Stimulated activated CD4-positive, alpha-beta T cell treated with anti-CD3 and anti-CD28 coated beads, Interleukin-1b, Interleukin-23, amount 100 ng/mL, for 48 hours (primary cell): Measurements from ENCODE around the gene MAST4.

Experiments
- DNase-seq: peaks from one replicate; pipeline ENCODE4 v3.0.0-alpha.2; 2020

The MAST4 gene

GRCh38 chr5:66850354-66851075, 254.3 kb downstream of the MAST4 start:
- DNase-seq, result no peak

DNA sequence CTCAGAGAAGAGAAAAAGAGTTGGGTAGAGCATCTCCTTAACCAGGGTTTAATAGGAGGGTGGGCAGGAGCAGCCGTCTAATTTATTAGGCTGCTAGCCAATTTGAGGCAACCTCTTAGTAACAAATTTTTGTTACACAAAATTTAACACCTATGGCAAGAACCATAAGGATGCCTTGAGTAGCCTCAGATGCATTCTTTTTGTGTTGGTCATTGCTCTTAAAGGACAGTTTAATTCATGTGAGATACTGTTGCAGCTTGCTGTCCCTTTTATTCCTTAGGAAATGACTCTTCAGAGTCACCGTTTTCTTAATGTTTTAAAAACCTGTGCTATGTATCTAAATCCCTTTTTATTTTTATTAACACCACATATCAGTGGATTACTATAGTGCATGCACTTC, 255.1 kb downstream of the MAST4 start:
- no peak for DNase-seq

GRCh38 chr5:66854416-66854815, 258.2 kb downstream of the MAST4 start:
- DNase-seq, result no peak

GRCh38 chr5:66856041-66856805, 260.0 kb downstream of the MAST4 start:
- DNase-seq, result no peak

GRCh38 chr5:66859526-66859925, 263.3 kb downstream of the MAST4 start:
- DNase-seq, result no peak

DNA sequence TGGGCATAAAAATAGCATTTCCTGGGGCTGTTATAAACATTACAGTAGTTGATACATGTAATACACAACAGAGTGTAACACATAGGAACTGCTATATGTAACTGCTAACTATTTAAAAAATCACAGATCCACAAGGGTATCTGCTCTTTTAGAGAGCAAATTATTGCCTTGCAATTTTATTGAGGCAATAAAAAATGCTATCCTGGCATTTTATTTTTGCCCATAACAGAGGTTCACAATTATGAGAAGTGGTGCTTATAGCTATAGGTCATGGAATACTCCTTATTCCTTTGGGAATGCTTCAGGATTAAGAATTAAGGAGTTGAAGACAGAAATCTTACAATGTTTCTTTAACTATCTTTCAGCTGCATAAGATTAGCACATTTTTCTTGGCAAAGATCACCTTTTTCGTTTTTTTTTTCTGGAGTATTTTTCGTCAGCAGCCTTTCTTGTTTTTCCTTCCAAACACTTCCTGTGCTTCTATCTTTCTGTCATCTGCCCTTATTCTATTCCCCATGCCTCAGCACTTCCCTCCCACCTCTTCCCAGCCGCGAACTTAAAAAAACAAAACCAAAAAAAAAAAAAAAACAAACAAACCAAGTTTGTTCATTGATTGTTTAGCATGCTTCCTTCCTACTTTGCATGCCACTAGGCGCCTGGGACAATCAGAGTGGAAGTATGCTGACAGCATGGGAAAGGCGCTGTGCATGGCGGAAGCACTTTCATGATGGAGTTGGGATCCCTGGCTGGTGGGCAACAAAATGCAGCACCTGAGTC, 264.2 kb downstream of the MAST4 start:
- no peak for DNase-seq

GRCh38 chr5:66861402-66861801, 265.2 kb downstream of the MAST4 start:
- DNase-seq, result no peak

DNA sequence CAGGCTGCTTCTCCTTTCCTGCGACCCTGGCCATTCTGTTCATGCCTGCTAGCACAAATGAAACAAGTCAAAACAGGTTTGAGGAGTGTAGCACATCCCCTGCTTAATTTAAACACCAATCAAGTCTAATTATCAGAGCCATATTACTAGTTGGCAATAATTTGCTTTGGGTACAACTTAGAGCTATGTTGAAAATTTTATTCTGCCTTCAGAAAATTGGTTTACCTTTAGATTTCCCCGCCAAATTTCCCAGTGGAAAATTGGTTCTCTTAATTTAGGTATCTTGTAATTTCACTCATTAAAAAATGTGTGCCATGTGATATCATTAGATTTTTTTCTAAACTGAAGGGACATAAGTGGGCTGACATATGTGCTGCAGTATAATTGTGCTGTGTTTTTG, 265.8 kb downstream of the MAST4 start:
- no peak for DNase-seq

DNA sequence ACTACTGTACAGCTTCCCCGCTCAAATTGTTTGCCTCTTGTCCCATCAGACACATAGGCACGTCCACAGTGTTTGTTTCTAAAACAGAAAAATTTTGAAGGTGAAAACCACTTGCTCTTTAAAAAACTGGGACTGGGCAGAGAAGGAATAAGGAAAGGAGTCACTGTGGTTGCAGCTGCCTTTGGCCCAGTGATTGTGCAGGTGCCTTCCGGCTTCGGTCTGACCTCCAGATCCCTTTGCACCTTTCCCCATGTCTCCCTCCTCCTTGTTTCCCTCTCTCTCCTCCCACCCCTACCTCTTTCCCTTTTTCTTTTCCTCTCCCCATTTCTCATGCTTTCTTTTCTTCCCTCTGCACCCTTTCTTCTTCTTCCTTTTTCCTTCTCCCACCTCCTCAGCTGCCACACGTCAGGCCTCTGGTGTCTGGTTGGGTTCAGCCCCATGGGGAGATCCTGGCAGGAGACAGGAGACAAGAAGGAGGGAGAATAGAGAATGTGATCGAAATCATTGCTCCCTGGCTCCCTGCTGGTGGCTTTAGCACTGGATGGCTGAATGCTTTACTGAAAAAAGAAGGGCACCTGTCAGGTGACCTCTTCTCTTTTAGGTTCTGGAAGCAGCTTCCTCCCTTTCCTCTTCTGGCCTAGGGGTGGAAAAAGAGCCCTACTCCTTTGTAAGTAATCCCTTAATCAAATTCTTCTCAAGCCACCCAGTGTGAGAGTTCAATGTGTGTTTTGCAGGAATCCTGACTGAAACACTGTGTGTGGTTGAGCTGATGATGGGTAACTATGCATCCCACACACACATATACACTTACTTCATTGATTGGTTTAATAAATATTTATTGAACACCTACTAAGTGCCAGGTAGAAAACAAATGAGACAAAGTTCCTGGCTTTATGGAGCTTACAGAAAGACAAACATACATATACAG, 267.3 kb downstream of the MAST4 start:
- no peak for DNase-seq

GRCh38 chr5:66864240-66864884, 268.2 kb downstream of the MAST4 start:
- DNase-seq, result peak; percentile 17

GRCh38 chr5:66867618-66868322, 271.6 kb downstream of the MAST4 start:
- DNase-seq, result no peak

DNA sequence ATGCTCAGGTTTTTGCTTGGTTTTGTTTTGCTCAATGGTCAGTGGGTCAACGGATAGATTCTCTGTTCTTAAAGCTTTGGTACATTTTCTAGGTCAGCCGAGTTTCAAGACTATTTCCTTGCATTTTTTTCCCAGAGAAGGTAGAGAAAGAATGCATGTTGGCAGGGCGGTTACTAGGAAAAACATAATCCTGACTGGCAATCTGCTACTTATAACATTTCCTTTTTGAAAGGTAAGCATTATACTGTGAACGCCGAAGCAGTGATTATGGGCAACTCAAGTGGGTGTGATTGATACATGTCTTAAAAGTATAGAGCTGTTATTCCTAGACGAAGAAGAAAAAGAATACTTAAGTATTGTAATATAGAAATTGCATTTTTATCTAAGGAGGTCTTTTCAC, 273.2 kb downstream of the MAST4 start:
- DNase-seq, result no peak

DNA sequence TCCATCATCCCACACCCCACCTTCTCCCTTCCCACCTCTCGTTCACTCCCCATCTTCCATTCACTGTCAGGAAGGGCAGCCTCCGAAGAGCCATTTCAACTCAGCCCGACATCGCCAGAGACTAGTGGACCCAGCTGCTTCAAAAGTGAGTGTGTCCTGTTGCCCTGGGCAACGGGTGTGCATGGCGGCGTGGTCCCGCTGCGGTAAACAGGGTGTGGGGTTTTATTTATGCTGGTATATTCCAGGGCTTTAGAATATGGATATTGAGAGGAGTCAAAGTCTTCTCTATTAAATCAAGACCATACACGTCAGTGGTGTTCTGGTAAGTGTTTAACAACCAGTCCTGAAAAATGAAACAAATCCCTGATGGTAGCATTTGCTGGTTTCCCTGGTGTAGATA, 274.5 kb downstream of the MAST4 start:
- DNase-seq, result no peak

DNA sequence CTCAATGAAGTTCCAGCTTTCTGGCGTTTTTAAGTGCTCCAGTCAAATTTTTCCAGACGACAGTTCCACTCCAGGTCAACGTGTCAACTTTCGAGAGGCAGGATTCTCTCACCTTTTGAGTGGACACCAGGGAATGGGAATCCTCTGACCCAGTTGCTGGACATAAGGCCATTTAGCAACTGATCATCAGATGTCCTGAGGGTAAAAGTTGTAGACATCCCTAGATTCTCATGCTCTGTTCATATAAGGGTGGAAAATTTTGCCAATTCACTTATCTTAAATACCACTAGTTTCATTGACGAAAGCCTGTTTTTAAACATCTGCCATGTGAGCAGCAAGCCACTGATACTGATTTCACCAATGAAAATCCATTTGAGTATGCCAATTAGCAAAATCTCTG, 275.5 kb downstream of the MAST4 start:
- DNase-seq, result no peak

DNA sequence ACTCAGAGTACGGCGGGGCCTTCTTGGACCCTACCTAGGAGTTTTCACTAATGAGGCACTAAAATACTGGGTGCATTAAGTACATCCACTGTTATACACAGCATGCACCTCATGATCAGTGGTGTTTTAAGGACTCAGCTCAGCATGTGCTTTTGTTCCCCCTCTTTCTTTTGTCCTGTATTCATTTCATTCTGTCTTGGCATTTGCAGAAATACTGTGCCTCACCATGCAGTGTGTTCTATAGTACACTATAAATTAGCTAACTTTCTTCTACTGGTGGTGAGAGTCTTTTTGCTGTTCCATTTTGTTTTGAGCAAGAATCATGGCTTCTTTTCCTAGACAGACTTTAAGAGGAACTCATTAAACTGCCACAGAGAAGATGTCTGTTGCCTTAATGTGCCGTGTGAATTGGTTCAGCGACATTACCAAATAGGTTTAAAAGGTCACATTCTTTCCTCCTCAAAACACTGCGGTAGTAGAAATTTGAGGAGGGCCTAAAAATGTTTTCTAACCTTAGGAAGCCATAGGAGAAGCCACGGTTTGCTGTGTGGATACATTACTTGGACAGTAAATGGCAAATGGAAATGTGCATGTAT, 276.6 kb downstream of the MAST4 start:
- no peak for DNase-seq

- no peak for DNase-seq
Observed at GRCh38 chr5:66874004-66874403, 277.8 kb downstream of the MAST4 start.

- no peak for DNase-seq
Observed at GRCh38 chr5:66875315-66875714, 279.1 kb downstream of the MAST4 start.

GRCh38 chr5:66876266-66876807, 280.1 kb downstream of the MAST4 start:
- no peak for DNase-seq

DNA sequence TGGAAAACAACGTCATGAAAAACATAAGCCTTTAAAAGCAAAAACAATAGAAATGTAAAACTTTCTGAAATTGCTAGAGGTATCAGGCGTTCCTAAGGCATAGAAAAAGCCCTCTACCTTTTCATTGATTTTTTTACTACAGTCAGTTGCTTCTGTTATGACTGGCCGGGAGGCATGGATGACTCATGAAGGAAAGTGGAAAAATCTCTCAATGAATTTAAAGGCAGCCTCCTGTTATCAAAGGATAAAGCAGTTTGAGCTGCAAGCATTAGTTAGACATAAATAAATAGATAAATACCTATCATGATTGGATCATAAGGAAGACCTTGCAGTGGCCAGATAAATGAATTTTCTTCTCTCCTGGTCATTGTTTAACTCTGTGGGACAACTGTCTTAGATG, 281.6 kb downstream of the MAST4 start:
- no peak for DNase-seq

DNA sequence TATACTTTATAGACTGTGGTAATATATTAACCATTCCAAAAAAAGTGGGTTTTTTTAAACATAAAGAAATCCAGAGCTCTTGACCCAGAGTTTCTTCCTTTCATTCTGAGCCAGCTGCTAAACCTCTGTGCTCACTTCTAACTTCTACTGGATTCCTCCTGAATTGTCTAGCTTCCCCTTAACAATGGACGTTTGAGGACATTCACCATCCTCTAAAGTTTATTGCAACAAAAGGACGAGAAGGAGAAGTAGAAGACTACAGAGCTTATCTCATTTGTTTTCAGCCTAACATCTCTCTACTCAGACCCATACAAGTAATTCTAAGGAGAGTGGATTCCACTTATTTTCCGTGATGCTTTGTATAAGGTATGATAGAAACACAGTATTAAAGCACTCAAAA, 284.2 kb downstream of the MAST4 start:
- no peak for DNase-seq
